GM12873 (cell line): Measurements from ENCODE around the gene FBXO36.

ENCODE experiments used
- TF ChIP-seq, protein P1 (sequence below): IDR thresholded peaks from 2 replicates; pipeline ENCODE4 v1.5.1; 2012; ENCODE audit warnings: low read depth, mild to moderate bottlenecking, moderate library complexity, low read length, control low read depth; ENCODE audit not compliant: insufficient read depth; ENCODE audit errors: missing control alignments

The FBXO36 gene

DNA sequence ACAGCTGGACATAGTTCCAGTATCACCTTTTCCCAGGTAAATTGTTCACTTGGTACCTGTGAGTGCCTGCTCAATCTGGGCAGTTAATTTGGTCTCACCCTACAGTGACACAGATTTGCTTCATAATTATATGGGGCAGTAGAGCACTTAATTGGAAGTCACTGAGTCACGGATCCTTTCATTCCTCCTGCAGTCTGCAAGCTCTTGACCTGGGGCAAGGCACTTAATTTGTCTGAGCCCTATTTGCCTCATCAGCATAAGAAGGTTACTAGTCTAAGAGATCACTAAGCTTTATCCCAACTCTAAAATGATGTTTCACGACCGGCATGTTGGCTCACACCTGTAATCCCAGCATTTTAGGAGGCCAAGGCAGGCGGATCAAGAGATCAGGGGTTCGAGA is 8.9 kb downstream of the FBXO36 start:
- TF ChIP-seq, protein P1, sequence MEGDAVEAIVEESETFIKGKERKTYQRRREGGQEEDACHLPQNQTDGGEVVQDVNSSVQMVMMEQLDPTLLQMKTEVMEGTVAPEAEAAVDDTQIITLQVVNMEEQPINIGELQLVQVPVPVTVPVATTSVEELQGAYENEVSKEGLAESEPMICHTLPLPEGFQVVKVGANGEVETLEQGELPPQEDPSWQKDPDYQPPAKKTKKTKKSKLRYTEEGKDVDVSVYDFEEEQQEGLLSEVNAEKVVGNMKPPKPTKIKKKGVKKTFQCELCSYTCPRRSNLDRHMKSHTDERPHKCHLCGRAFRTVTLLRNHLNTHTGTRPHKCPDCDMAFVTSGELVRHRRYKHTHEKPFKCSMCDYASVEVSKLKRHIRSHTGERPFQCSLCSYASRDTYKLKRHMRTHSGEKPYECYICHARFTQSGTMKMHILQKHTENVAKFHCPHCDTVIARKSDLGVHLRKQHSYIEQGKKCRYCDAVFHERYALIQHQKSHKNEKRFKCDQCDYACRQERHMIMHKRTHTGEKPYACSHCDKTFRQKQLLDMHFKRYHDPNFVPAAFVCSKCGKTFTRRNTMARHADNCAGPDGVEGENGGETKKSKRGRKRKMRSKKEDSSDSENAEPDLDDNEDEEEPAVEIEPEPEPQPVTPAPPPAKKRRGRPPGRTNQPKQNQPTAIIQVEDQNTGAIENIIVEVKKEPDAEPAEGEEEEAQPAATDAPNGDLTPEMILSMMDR = no peak

DNA sequence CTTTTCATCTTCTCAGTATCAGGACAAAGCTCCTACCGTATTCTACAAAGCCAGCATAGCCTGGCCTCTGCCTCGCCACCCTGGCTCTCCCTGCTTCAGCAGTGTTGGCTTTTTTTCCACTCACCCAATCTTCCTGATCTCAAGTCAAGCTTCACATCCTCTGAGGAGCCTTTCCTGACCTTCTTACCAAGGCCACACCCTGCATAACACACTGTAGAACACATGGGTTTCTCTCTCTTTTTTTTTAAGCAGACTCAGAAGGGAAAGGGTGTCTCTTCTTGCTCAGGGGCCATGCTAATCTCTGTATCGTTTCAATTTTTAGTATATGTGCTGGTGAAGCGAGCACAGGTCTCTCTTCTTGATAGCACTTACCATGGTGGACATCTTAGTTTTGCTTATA is 15.2 kb downstream of the FBXO36 start:
- TF ChIP-seq, protein P1 = no peak

DNA sequence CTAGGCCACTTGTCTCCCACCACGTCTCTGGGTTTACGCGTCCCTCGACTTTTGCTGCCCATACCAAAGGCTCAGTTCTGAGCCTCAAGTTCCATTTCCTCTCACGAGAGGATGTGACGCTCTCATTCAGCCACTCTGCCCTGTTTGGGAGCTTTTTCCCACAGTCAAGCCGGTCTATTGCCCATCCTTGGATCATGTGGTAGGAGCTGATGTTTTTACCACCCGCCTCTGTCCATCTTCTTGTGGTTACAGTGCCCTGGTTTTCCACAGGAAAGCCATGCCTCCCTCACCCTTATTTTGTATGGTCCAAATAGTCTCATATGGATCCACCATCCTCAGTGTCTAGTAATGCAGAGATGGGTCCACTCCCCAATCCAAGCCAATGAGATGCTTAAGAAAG is 20.4 kb downstream of the FBXO36 start:
- TF ChIP-seq, protein P1 = no peak

DNA sequence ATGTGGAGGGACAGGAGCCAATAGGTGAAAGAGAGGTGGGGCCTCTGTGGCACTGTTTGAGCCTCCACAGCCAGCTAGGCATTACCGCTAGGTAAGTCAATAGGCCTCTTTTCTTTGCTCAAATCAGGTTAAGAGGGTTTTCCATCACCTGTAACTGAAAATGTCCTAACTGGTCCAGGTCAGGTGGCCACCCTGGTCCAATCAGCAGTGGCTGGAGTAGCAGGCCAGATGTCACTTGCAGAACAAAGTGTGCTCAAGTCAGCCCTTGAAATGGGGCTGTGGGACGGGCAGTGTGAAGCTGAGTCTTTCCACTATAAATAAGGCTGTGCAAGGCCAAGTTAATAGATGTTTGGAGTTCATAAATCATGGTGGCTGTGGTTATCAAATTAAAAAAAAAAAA is 20.9 kb downstream of the FBXO36 start:
- TF ChIP-seq, protein P1 = no peak

DNA sequence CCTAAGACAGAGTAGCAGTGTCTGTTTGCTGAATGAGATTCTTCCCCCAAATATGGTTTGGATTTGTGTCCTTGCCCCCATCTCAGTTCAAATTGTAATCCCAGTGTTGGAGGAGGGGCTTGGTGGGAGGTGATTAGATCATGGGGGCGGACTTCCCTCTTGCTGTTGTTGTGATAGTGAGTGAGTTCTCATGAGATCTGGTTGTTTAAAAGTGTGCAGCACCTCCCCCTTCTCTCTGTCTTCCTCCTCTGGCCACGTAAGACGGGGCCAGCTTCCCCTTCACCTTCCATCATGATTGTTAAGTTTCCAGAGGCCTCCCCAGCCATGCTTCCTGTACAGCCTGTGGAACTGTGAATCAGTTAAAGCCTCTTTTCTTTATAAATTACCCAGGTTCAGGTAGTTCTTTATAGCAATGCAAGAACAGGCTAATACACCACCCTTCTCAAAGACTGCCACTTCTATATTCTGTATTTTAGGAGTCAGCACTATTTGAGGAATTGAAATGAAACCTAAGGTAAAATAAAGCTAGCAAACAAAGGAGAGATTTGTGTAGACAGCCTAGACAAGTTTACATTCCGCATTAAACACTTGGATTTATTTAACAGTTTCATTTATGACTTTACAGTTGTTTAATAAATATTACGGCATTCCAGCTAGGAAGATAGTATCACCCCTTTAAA is 21.6 kb downstream of the FBXO36 start:
- TF ChIP-seq, protein P1 = no peak

DNA sequence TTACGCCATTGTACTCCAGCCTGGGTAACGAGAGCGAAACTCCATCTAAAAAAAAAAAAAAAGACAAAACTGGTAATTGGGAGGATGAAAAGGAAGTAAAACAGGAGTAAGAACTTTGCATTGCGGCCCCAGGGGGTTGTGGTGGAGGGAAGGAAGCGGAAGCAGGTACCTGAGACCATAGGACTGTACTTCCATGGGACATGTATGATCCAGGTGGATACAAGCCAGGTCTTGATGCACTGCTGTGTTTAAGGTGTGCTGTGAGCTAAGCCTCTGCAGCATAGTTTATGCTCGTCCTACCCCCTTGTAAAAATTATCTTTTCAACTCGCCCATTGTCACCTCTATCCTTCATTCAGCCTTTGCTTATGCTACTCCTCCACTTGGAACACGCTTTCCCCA is 23.7 kb downstream of the FBXO36 start:
- TF ChIP-seq, protein P1 = no peak

DNA sequence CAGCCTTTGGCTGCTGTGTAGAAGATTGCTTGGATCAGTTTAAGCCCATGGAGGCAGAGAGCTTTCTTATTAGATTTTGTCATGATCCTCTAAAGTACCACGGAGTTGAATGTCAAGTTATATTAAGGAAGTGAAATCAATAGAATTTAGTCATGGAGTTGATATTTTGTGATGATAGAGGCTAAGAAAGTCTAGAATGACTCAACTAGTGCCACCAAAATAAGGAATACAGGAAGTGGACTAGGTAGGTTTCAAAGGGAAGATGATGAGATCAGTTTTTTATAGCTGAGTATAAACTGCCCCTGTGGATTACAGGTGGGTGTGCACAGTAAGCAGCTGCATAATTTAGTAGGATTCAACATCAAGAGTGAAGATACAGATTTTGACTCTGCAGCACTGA is 25.2 kb downstream of the FBXO36 start:
- TF ChIP-seq, protein P1 = no peak
